CD8-positive, alpha-beta memory T cell (primary cell): ENCODE measurements around the gene NBEAL1. TPM values are rescaled to one million over a fixed set of nuclear protein-coding genes. Genes with fewer than 3 reads are reported as not detected.
A peak's percentile ranks its signal among the peaks of the same experiment; 100 is the strongest.
"Not testable (repeated sequence)": the region's sequence is repeated elsewhere in the genome, so short reads cannot be mapped to it uniquely, and the experiment has no call there.

Experiments used
- CTCF ChIA-PET: fragments of 350-600 bp; sonication (Branson Sonifier 250); formaldehyde crosslinking; loops from one replicate; lab custom pipeline; 2021; ENCODE audit warnings: antibody characterized with exemption; lab: Charles Lee
- POLR2A ChIA-PET: fragments of 350-600 bp; sonication (Branson Sonifier 250); formaldehyde crosslinking; loops from one replicate; lab custom pipeline; 2021; ENCODE audit warnings: antibody characterized with exemption; lab: Charles Lee
- DNase-seq, 5 donors: peaks; one replicate each; pipeline versions ENCODE4 v3.0.0 to v3.0.0-alpha.2; 2020 to 2022; ENCODE audit warnings: mixed read lengths in 1 of 5
- H3K27ac ChIP-seq: one replicate; pipeline ENCODE4 v1.7.0; 2013; ENCODE audit warnings: low read depth, mild to moderate bottlenecking, low read length, moderate library complexity
- H3K27me3 ChIP-seq: 2 replicates; pipeline ENCODE4 v1.7.0; 2013; ENCODE audit warnings: low read length, mild to moderate bottlenecking; ENCODE audit not compliant: insufficient read depth, poor library complexity, severe bottlenecking
- H3K36me3 ChIP-seq: 2 replicates; pipeline ENCODE4 v1.7.0; 2013; ENCODE audit warnings: mild to moderate bottlenecking, low read length, moderate library complexity; ENCODE audit not compliant: insufficient read depth
- H3K4me1 ChIP-seq: 2 replicates; pipeline ENCODE4 v1.7.0; 2013; ENCODE audit warnings: mild to moderate bottlenecking, low read length, moderate library complexity; ENCODE audit not compliant: insufficient read depth
- H3K4me3 ChIP-seq: 2 replicates; pipeline ENCODE4 v1.7.0; 2013; ENCODE audit warnings: mild to moderate bottlenecking, low read length
- H3K9me3 ChIP-seq: 2 replicates; pipeline ENCODE4 v1.7.0; 2013; ENCODE audit warnings: mild to moderate bottlenecking, low read length
- H3K27ac Mint-ChIP-seq, 8 donors: one replicate each; pipeline ENCODE4 v1.8.0; 2020 to 2021; ENCODE audit warnings: mixed read lengths in 8 of 8, mild to moderate bottlenecking in 6 of 8, inconsistent platforms in 3 of 8, moderate library complexity in 3 of 8
- H3K27me3 Mint-ChIP-seq, 2 donors: one replicate each; pipeline ENCODE4 v1.8.0; 2020 to 2021; ENCODE audit warnings: mixed read lengths in 2 of 2, mild to moderate bottlenecking in 1 of 2, moderate library complexity in 1 of 2
- H3K36me3 Mint-ChIP-seq, 3 donors: one replicate each; pipeline ENCODE4 v1.8.0; 2020 to 2021; ENCODE audit warnings: mixed read lengths in 3 of 3, inconsistent platforms in 1 of 3, mild to moderate bottlenecking in 1 of 3
- H3K4me1 Mint-ChIP-seq, 3 donors: one replicate each; pipeline ENCODE4 v1.8.0; 2020 to 2021; ENCODE audit warnings: mixed read lengths in 3 of 3, inconsistent platforms in 1 of 3, mild to moderate bottlenecking in 1 of 3
- H3K4me3 Mint-ChIP-seq, 7 donors: one replicate each; pipeline ENCODE4 v1.8.0; 2020 to 2021; ENCODE audit warnings: mixed read lengths in 7 of 7, mild to moderate bottlenecking in 6 of 7, moderate library complexity in 4 of 7, inconsistent platforms in 2 of 7
- H3K9me3 Mint-ChIP-seq, 5 donors: one replicate each; pipeline ENCODE4 v1.8.0; 2020 to 2022; ENCODE audit warnings: mixed read lengths in 5 of 5, mild to moderate bottlenecking in 3 of 5, moderate library complexity in 2 of 5, inconsistent platforms in 1 of 5
- polyA plus RNA-seq: library from polyadenylated mRNA; unstranded; fragments of 300-500 nt; fragmentation: Illumina TruSeq; gene quantifications from one replicate; pipeline ENCODE4 v1.2.3, GENCODE V29; 2021
- total RNA-seq, 2 experiments: library from RNA; stranded (reverse); gene quantifications; one replicate each; pipeline ENCODE4 v1.2.3, GENCODE V29; 2021

NBEAL1 gene
- total and polyA plus RNA-seq, 3 experiments from 2014 or later = 8.5 to 10.1 (median 8.6) TPM

- Histone ChIP-seq H3K4me1 (no peaks in the 10 kb centered on the region), H3K27me3 (no peaks in the 10 kb centered on the region), H3K36me3 (peaks cover 6% of the 10 kb centered on the region), H3K9me3 (no peaks in the 10 kb centered on the region), H3K27ac (no peak overlapping the region), H3K4me3 (no peak overlapping the region)
- Mint-ChIP-seq H3K36me3 (peaks cover 6 to 29% (median 10%) of the 10 kb centered on the region in 3 donors), H3K4me3 (no peak overlapping the region), H3K27me3 (no peaks in the 10 kb centered on the region), H3K9me3 (no peaks in the 10 kb centered on the region), H3K27ac (no peak overlapping the region), H3K4me1 (no peaks in the 10 kb centered on the region)
- no peak for DNase-seq
- ChIA-PET POLR2A (no interaction called here), CTCF (no interaction called here)
These were observed 180.8 kb downstream of the NBEAL1 start for GRCh38 chr2:203195331-203196036.

- Histone ChIP-seq H3K27me3 (no peaks in the 10 kb centered on the region), H3K9me3 (no peaks in the 10 kb centered on the region), H3K27ac (no peak overlapping the region), H3K4me3 (no peak overlapping the region), H3K4me1 (no peaks in the 10 kb centered on the region), H3K36me3 (no peaks in the 10 kb centered on the region)
- Mint-ChIP-seq H3K36me3 (peaks cover 4 to 16% (median 8%) of the 10 kb centered on the region in 3 donors), H3K27me3 (no peaks in the 10 kb centered on the region), H3K9me3 (no peaks in the 10 kb centered on the region), H3K4me1 (no peaks in the 10 kb centered on the region), H3K4me3 (no peak overlapping the region), H3K27ac (no peak overlapping the region)
- POLR2A ChIA-PET = no interaction called here
- no peak for DNase-seq
- CTCF ChIA-PET = no interaction called here
These were observed 186.2 kb downstream of the NBEAL1 start for GRCh38 chr2:203200866-203201265.

DNA sequence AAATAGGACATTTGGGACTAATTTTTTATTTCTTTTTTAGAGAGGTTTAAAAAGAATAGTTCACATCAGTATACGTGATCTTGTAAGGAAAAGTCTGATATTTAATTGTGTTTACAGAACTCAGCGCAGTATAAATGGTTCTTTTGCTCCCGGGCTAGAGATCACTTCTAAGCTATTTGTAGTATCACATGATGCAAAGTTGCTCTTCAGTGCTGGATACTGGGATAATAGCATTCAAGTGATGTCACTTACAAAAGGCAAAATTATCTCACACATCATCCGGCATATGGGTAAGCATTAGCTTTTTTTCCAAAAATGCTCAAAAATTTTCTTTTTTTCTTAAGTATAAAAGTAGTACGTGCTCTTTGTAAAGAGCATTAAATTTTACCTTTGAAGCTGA is 186.8 kb downstream of the NBEAL1 start:
- Histone ChIP-seq H3K27ac (no peak overlapping the region), H3K4me3 (no peak overlapping the region), H3K27me3 (no peaks in the 10 kb centered on the region), H3K36me3 (no peaks in the 10 kb centered on the region), H3K4me1 (no peaks in the 10 kb centered on the region), H3K9me3 (no peaks in the 10 kb centered on the region)
- no peaks in the 10 kb centered on the region for H3K27me3 Mint-ChIP-seq
- H3K36me3 Mint-ChIP-seq = peaks cover 5 to 20% (median 9%) of the 10 kb centered on the region in 3 donors
- H3K27ac Mint-ChIP-seq = no peak overlapping the region
- H3K4me1 Mint-ChIP-seq = no peaks in the 10 kb centered on the region
- ChIA-PET CTCF (no interaction called here), POLR2A (no interaction called here)
- no peaks in the 10 kb centered on the region for H3K9me3 Mint-ChIP-seq
- no peak for DNase-seq
- H3K4me3 Mint-ChIP-seq = no peak overlapping the region

DNA sequence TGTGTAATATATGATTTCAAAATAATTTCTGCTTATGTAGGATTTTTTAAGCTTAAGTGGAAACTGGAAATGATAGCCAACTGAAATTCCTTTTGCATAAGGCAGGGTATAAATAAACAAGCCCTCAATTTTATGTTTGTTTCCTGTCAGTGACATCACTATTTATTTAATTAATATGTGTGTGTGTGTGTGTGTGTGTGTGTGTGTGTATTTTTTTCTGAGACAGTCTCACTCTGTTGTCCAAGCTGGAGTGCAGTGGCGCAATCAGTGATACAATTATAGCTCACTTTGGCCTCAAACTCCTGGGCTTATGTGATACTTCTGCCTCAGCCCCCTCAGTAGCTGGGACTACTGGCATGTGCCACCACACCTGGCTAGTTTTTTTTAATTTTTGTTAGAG is 194.9 kb downstream of the NBEAL1 start:
- Histone ChIP-seq H3K9me3 (no peaks in the 10 kb centered on the region), H3K4me1 (peaks cover 3% of the 10 kb centered on the region), H3K27me3 (no peaks in the 10 kb centered on the region), H3K36me3 (no peaks in the 10 kb centered on the region), H3K4me3 (no peak overlapping the region), H3K27ac (no peak overlapping the region)
- Mint-ChIP-seq H3K27me3 (no peaks in the 10 kb centered on the region), H3K4me1 (peaks cover 3 to 18% (median 14%) of the 10 kb centered on the region in 3 donors), H3K4me3 (no peak overlapping the region), H3K9me3 (no peaks in the 10 kb centered on the region), H3K27ac (no peak overlapping the region), H3K36me3 (peaks cover 10 to 20% (median 16%) of the 10 kb centered on the region in 3 donors)
- ChIA-PET POLR2A (no interaction called here), CTCF (no interaction called here)
- DNase-seq = no peak

- Mint-ChIP-seq H3K4me3 (no peak overlapping the region), H3K9me3 (no peaks in the 10 kb centered on the region), H3K36me3 (no peaks in the 10 kb centered on the region), H3K27ac (no peak overlapping the region), H3K4me1 (no peaks in the 10 kb centered on the region), H3K27me3 (no peaks in the 10 kb centered on the region)
- POLR2A ChIA-PET = interaction anchor here (0.5 kb wide), 1 partner anchor 590 kb away, joined by 3 read pairs; no protein-coding TSS in a partner anchor
- Histone ChIP-seq H3K27ac (no peak overlapping the region), H3K36me3 (no peaks in the 10 kb centered on the region), H3K9me3 (no peaks in the 10 kb centered on the region), H3K4me1 (no peaks in the 10 kb centered on the region), H3K27me3 (no peaks in the 10 kb centered on the region), H3K4me3 (no peak overlapping the region)
- CTCF ChIA-PET = interaction anchor here (0.8 to 3.3 kb wide), 4 partner anchors 13 to 589 kb away, joined by 3 to 19 read pairs (median 9); partner anchors contain the start of gene CYP20A1
- peak; percentile 5 to 52 (median 15) for DNase-seq
These were observed 210.9 kb downstream of the NBEAL1 start for GRCh38 chr2:203225423-203226039.

GRCh38 chr2:203229674-203230073 is 215.0 kb downstream of the NBEAL1 start:
- H3K4me3 Mint-ChIP-seq, H3K27ac Mint-ChIP-seq, H3K27ac ChIP-seq, H3K36me3 Mint-ChIP-seq, POLR2A ChIA-PET, H3K27me3 Mint-ChIP-seq, H3K9me3 ChIP-seq, H3K27me3 ChIP-seq, H3K4me1 Mint-ChIP-seq, H3K4me3 ChIP-seq, H3K9me3 Mint-ChIP-seq, H3K36me3 ChIP-seq, H3K4me1 ChIP-seq, DNase-seq: not testable (repeated sequence)
- CTCF ChIA-PET = interaction anchor here (1.6 kb wide), 1 partner anchor 9 kb away, joined by 6 read pairs; the partner anchor contains the start of gene CYP20A1

- Histone ChIP-seq H3K27ac (no peak overlapping the region), H3K36me3 (no peaks in the 10 kb centered on the region), H3K4me1 (peaks cover 23% of the 10 kb centered on the region), H3K27me3 (no peaks in the 10 kb centered on the region), H3K9me3 (no peaks in the 10 kb centered on the region), H3K4me3 (no peak overlapping the region)
- peaks cover 0 to 6% of the 10 kb centered on the region in 2 donors for H3K27me3 Mint-ChIP-seq
- no peaks in the 10 kb centered on the region for H3K9me3 Mint-ChIP-seq
- ChIA-PET POLR2A (interaction anchor here (0.6 kb wide), 1 partner anchor 11 kb away, joined by 3 read pairs; no protein-coding TSS in a partner anchor), CTCF (interaction anchor here (0.6 to 3.4 kb wide), 8 partner anchors 8 to 663 kb away, joined by 3 to 19 read pairs (median 6); partner anchors contain the start of genes CARF and WDR12)
- peak overlapping the region; percentile 65 to 99 (median 94) for H3K27ac Mint-ChIP-seq
- DNase-seq = no peak
- peaks cover 24 to 35% (median 25%) of the 10 kb centered on the region in 3 donors for H3K4me1 Mint-ChIP-seq
- H3K4me3 Mint-ChIP-seq = peak overlapping the region; percentile 66 to 100 (median 98)
- H3K36me3 Mint-ChIP-seq = peaks cover 0 to 18% (median 9%) of the 10 kb centered on the region in 3 donors
These were observed 222.9 kb downstream of the NBEAL1 start for GRCh38 chr2:203237346-203238238.
